Suppressor macrophage (primary cell): ENCODE measurements around the gene OSGEP.
A peak's percentile ranks its signal among the peaks of the same experiment; 100 is the strongest.

ENCODE experiments used
- DNase-seq, 4 experiments: peaks; one replicate each; pipeline ENCODE4 v3.0.0-alpha.2; 2020 to 2022
- total RNA-seq, 17 experiments: gene quantifications; one replicate each; lab custom pipeline; 2026; ENCODE audit warnings: mixed read lengths in 6 of 17, inconsistent platforms in 3 of 17; lab: John Stamatoyannopoulos, UW

The OSGEP gene
- total RNA-seq = 14.0 to 49.6 (median 28.9) reads per million in 17 experiments

GRCh38 chr14:20454516-20455354, at the start of gene OSGEP, which contains the start of gene APEX1:
OSGEP (minus strand) TSS chr14:20454812; CDS start chr14:20454683, 129 bp downstream.
APEX1 (plus strand) TSS chr14:20455226; CDS start chr14:20455646, 420 bp downstream.
- DNase-seq = peak; percentile 99 to 100 (median 100)

- peak; percentile 17 to 65 (median 46) for DNase-seq
Measured at GRCh38 chr14:20503898-20504297, 49.3 kb upstream of the OSGEP start.

GRCh38 chr14:20501346-20501745, 46.7 kb upstream of the OSGEP start:
- no peak for DNase-seq

- no peak for DNase-seq
Measured at GRCh38 chr14:20499881-20500280, 45.3 kb upstream of the OSGEP start.

GRCh38 chr14:20499108-20499507, 44.5 kb upstream of the OSGEP start:
- peak in 2 of 4 experiments; percentile 11 to 32 for DNase-seq

- peak in 1 of 4 experiments; percentile 14 for DNase-seq
Measured at GRCh38 chr14:20498622-20499021, 44.0 kb upstream of the OSGEP start.

- peak in 3 of 4 experiments; percentile 22 to 61 (median 44) for DNase-seq
Measured at GRCh38 chr14:20494935-20495766, 40.5 kb upstream of the OSGEP start.

- peak; percentile 68 to 88 (median 84) for DNase-seq
Measured at GRCh38 chr14:20493634-20494033, 39.0 kb upstream of the OSGEP start.

- DNase-seq = no peak
Measured at GRCh38 chr14:20492486-20492885, 37.9 kb upstream of the OSGEP start.

GRCh38 chr14:20490563-20490962, 36.0 kb upstream of the OSGEP start:
- DNase-seq = peak in 1 of 4 experiments; percentile 10

- DNase-seq = peak; percentile 21 to 59 (median 55)
Measured at GRCh38 chr14:20489093-20489994, 34.7 kb upstream of the OSGEP start.

- no peak for DNase-seq
Measured at GRCh38 chr14:20487396-20487725, 32.7 kb upstream of the OSGEP start.

GRCh38 chr14:20486684-20487395, 32.2 kb upstream of the OSGEP start:
- DNase-seq = peak in 3 of 4 experiments; percentile 26 to 65 (median 41)

- no peak for DNase-seq
Measured at GRCh38 chr14:20485900-20486299, 31.3 kb upstream of the OSGEP start.

- no peak for DNase-seq
Measured at GRCh38 chr14:20482382-20482781, 27.8 kb upstream of the OSGEP start.

- DNase-seq = no peak
Measured at GRCh38 chr14:20478894-20479293, 24.3 kb upstream of the OSGEP start.

GRCh38 chr14:20477211-20477876, 22.7 kb upstream of the OSGEP start:
- peak in 3 of 4 experiments; percentile 37 to 65 (median 53) for DNase-seq

- no peak for DNase-seq
Measured at GRCh38 chr14:20476776-20477175, 22.2 kb upstream of the OSGEP start.

GRCh38 chr14:20472536-20473169, 18.0 kb upstream of the OSGEP start:
- DNase-seq = no peak

GRCh38 chr14:20470603-20470901, 15.9 kb upstream of the OSGEP start:
- peak in 1 of 4 experiments; percentile 12 for DNase-seq
